ENCODE data around the gene GALNT18.

DNA sequence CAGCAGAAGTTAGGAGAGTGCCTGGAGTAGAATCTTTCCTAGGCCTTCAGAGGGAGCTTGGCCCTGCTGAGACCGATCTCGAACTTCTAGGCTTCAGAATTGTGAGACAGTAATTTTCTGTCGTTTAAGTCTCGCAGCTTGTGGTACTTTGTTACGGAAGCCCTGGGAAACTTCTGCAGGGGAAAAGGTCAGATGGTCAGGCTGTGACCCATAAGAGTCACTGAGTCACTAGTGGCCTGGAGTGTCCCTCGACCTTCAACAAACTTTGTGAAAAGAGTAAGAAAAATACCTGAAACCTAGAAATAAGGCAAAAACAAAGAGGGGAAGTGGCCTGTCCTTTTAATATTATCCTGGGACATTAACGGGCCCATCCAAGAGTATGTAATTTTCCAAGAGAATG, 303.3 kb downstream of the GALNT18 start:
- TF ChIP-seq, protein P1, sequence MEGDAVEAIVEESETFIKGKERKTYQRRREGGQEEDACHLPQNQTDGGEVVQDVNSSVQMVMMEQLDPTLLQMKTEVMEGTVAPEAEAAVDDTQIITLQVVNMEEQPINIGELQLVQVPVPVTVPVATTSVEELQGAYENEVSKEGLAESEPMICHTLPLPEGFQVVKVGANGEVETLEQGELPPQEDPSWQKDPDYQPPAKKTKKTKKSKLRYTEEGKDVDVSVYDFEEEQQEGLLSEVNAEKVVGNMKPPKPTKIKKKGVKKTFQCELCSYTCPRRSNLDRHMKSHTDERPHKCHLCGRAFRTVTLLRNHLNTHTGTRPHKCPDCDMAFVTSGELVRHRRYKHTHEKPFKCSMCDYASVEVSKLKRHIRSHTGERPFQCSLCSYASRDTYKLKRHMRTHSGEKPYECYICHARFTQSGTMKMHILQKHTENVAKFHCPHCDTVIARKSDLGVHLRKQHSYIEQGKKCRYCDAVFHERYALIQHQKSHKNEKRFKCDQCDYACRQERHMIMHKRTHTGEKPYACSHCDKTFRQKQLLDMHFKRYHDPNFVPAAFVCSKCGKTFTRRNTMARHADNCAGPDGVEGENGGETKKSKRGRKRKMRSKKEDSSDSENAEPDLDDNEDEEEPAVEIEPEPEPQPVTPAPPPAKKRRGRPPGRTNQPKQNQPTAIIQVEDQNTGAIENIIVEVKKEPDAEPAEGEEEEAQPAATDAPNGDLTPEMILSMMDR (IDR thresholded peaks at IDR 0.05), result no peak
- TF ChIP-seq POLR2A (IDR thresholded peaks at IDR 0.05), result no peak

Measured in body of pancreas (tissue), 4 donors.